K562 (cell line): ENCODE measurements around the gene KCNN3. TPM values are rescaled to one million over a fixed set of nuclear protein-coding genes. Genes with fewer than 3 reads are reported as not detected.

Experiments used
- CC2D1A ChIP-seq: fragments of 450-650 bp; IDR thresholded peaks from 2 replicates; pipeline ENCODE4 v1.6.1; 2017; ENCODE audit warnings: mild to moderate bottlenecking
- CHD7 ChIP-seq: fragments of 200-600 bp; sonication (generic); IDR thresholded peaks from one replicate; pipeline ENCODE4 v1.6.1; 2012; ENCODE audit warnings: mild to moderate bottlenecking, low read depth, low read length, inconsistent platforms
- DACH1 ChIP-seq: fragments of 450-650 bp; IDR thresholded peaks from 2 replicates; pipeline ENCODE4 v1.6.1; 2018; ENCODE audit not compliant: partially characterized antibody
- HES1 ChIP-seq: fragments of 450-650 bp; IDR thresholded peaks from 2 replicates; pipeline ENCODE4 v1.6.1; 2016; ENCODE audit warnings: low read depth, mild to moderate bottlenecking, moderate library complexity
- MEF2A ChIP-seq: IDR thresholded peaks from 2 replicates; pipeline ENCODE4 v1.6.1; 2011; ENCODE audit warnings: low read depth, mild to moderate bottlenecking, low read length, moderate library complexity; ENCODE audit not compliant: control insufficient read depth
- SRSF7 ChIP-seq: fragments of 200-400 bp; formaldehyde crosslinking; optimal IDR thresholded peaks from 2 replicates; pipeline ENCODE3; 2017; ENCODE audit warnings: mild to moderate bottlenecking, low read depth, low read length
- ZKSCAN8 ChIP-seq: fragments of 200-800 bp; sonication (Bioruptor generic); IDR thresholded peaks from 2 replicates; pipeline ENCODE4 v1.6.1; 2016; ENCODE audit warnings: missing genetic modification characterization, missing compliant biosample characterization
- ZNF197 ChIP-seq: fragments of 200-800 bp; sonication (Bioruptor generic); IDR thresholded peaks from 2 replicates; pipeline ENCODE4 v1.6.1; 2016; ENCODE audit warnings: low read depth, missing genetic modification characterization, missing compliant biosample characterization
- polyA plus RNA-seq, 8 experiments: library from polyadenylated mRNA; depleted of rRNA in 4 of 8; stranded (reverse) in 5 of 8; unstranded in 3 of 8; fragments of >200 nt; fragmentation: Nextera tagmentation in 2 of 8; fragmentation: Illumina TruSeq in 1 of 8; extraction: Ambion mirVana in 2 of 8; extraction: Trizol in 1 of 8; gene quantifications; 2 replicates each; pipeline versions ENCODE4 v1.2.1 to v1.2.3, GENCODE V29; 2011 to 2014; ENCODE audit warnings: inconsistent platforms in 1 of 8, missing spikeins in 1 of 8
- total RNA-seq, 7 experiments: library from RNA; depleted of rRNA in 6 of 7; stranded (reverse); fragments of >200 nt in 6 of 7; fragmentation: Illumina TruSeq in 2 of 7; extraction: Trizol in 2 of 7; gene quantifications; 2 replicates each; pipeline versions ENCODE4 v1.2.1 to v1.2.3, GENCODE V29; 2011 to 2021; ENCODE audit warnings: low replicate concordance in 1 of 7

The KCNN3 gene
- total and polyA plus RNA-seq, 9 of the 15 experiments (the other 6 are each of a cell fraction or from before 2014, with no cell fraction given): 0.02 to 0.03 TPM; not detected in 7

DNA sequence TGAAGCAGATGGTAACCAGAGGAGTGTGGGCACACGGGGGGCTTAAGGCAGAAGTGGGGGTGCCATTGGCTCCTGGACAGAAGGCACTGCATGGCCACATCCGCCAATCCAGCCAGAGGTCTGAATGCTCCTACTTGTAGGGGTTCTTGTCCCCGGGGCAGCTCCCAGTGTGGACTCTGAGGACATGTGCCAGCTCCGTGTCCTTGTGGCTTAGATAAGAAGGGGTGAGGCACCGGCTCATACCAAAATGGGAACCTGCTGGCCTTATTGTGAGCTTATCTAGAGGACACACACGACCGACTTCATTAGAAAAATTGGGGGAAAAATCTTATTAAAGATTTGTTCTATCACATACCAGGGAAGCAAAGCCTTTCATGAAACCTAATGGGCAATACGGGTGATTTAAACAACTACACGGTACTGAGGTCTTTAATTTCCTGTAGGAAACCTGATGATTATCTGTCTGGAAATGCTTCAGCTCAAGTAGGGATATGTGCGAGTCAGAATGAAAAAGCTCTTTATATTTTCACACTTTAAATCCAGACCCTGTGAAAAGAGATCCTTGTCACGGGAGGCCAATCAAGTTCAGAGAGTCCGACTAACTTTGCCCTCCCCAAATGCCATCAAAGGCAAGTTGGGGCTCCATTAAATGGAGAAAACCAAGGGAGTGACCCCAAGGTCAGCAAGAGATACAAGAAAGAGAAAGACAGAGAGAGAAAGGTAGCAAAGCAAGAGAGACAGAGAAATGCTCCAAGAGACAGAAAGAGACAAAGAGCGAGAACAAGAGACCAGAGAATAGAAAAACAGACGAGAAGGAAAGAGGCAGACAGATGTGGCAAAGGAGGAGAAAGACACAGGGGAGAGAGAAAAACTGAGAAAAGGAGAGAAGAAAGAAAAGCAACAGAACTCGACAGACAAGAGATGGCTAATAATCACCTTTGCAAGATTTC is 14.1 kb upstream of the KCNN3 start (continued):
- TF ChIP-seq DACH1 (peak; percentile 20), CC2D1A (no peak), HES1 (peak; percentile 87), CHD7 (no peak), ZKSCAN8 (CRISPR knock-in tag) (no peak), MEF2A (0 out of 2 replicates have a peak, but pooled peaks have one; percentile 43), ZNF197 (CRISPR knock-in tag) (peak; percentile 57; the same call in 1 of the 2 replicates), SRSF7 (no peak)
